Adipocyte (in vitro differentiated cells): ENCODE data around the gene SLC35A3.
"Not testable (repeated sequence)": the region's sequence is repeated elsewhere in the genome, so short reads cannot be mapped to it uniquely, and the experiment has no call there.

Experiments
- DNase-seq: peaks from one replicate; pipeline ENCODE4 v3.0.0-alpha.2; 2015; ENCODE audit warnings: low read depth
- H3K27me3 ChIP-seq: replicated peaks from 2 replicates; pipeline ENCODE4 v1.7.0; 2013; ENCODE audit warnings: mild to moderate bottlenecking, low read length, moderate library complexity; ENCODE audit not compliant: control insufficient read depth, insufficient read depth
- H3K36me3 ChIP-seq: 2 replicates; pipeline ENCODE4 v1.7.0; 2013; ENCODE audit warnings: low read length, mild to moderate bottlenecking, moderate library complexity; ENCODE audit not compliant: control insufficient read depth, insufficient read depth, severe bottlenecking
- H3K4me1 ChIP-seq: 2 replicates; pipeline ENCODE4 v1.7.0; 2013; ENCODE audit warnings: mild to moderate bottlenecking, low read length, moderate library complexity; ENCODE audit not compliant: control insufficient read depth, insufficient read depth
- H3K4me3 ChIP-seq: 2 replicates; pipeline ENCODE4 v1.7.0; 2013; ENCODE audit warnings: mild to moderate bottlenecking, low read length, moderate library complexity
- H3K9ac ChIP-seq: 2 replicates; pipeline ENCODE4 v1.7.0; 2013; ENCODE audit warnings: mild to moderate bottlenecking, low read length, moderate library complexity
- H3K9me3 ChIP-seq: 2 replicates; pipeline ENCODE4 v1.7.0; 2013; ENCODE audit warnings: mild to moderate bottlenecking, low read length, moderate library complexity; ENCODE audit not compliant: control insufficient read depth

Gene SLC35A3

GRCh38 chr1:100036718-100037655 is 67.2 kb downstream of the SLC35A3 start:
- H3K9ac ChIP-seq = peak overlapping the region; percentile 99
- H3K9me3 ChIP-seq = no peaks in the 10 kb centered on the region
- DNase-seq = peak; percentile 29
- peaks cover 27% of the 10 kb centered on the region for H3K4me1 ChIP-seq
- H3K27me3 ChIP-seq = no peaks in the 10 kb centered on the region
- peak overlapping the region; percentile 94 for H3K4me3 ChIP-seq
- H3K36me3 ChIP-seq = no peaks in the 10 kb centered on the region

- Histone ChIP-seq H3K4me3 (peak overlapping the region; percentile 94), H3K9me3 (no peaks in the 10 kb centered on the region), H3K36me3 (no peaks in the 10 kb centered on the region), H3K27me3 (no peaks in the 10 kb centered on the region), H3K9ac (peak overlapping the region; percentile 99), H3K4me1 (peaks cover 27% of the 10 kb centered on the region)
- no peak for DNase-seq
Measured at GRCh38 chr1:100037656-100037926, 67.8 kb downstream of the SLC35A3 start.

DNA sequence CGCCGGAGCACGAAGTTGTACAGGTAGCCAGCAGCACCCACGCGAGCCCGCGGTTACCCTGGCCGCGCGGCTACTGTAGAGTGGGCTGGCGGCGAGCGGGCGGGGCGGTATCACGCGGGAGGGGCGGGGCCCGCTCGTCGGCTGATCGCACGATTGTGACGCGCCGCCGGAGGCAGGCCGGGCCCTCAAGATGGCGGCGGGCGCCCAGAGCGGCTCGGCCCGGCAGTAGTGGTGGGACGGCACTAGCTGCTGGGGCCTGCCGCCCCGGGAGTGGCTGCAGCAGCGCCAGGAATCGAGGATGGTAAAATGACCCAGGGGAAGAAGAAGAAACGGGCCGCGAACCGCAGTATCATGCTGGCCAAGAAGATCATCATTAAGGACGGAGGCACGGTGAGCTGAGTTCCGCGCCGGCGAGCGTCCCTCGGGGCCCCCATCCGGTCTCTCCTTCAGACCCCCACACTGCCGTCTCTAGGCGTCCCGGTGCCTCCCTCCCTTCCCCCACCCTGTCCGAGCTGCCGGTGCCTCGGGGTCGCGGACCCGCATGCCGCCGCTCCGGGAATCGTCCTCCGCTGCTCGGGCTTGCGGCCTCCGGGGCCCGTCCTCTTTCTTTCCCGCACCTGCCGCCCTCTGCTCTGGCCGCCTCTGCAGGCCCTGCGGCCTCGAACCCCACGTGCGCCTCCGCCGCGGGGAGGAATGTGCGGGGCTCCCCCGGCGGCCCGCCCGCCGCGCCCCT is 68.3 kb downstream of the SLC35A3 start:
- H3K27me3 ChIP-seq = no peaks in the 10 kb centered on the region
- no peaks in the 10 kb centered on the region for H3K9me3 ChIP-seq
- peak overlapping the region; percentile 94 for H3K4me3 ChIP-seq
- H3K9ac ChIP-seq = peak overlapping the region; percentile 99
- peak; percentile 97 for DNase-seq
- no peaks in the 10 kb centered on the region for H3K36me3 ChIP-seq
- H3K4me1 ChIP-seq = peaks cover 27% of the 10 kb centered on the region

- Histone ChIP-seq H3K36me3 (no peaks in the 10 kb centered on the region), H3K4me1 (peaks cover 27% of the 10 kb centered on the region), H3K27me3 (no peaks in the 10 kb centered on the region), H3K9me3 (no peaks in the 10 kb centered on the region), H3K9ac (peak overlapping the region; percentile 99), H3K4me3 (peak overlapping the region; percentile 94)
- DNase-seq = peak; percentile 79
Measured at GRCh38 chr1:100038660-100039287, 69.0 kb downstream of the SLC35A3 start.

DNA sequence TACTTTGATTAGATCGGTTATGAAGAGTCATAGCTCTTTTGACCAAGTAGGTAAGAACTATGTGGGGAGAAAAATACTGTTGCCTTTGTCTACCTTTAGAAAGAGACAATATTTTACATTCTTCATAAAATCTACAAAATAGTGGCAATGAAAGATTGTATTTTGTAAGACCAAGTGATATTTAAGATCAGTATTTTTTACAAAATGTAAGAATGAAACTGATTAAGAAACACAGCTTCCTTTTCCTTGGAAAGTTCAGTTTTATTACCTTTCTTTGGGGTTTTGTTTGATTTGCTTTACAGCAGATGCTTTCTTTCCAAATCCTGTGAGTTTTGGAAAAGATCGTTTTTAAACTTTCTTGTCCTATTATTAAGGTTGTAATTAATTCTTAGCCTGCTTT is 69.8 kb downstream of the SLC35A3 start:
- peak overlapping the region; percentile 99 for H3K9ac ChIP-seq
- no peaks in the 10 kb centered on the region for H3K27me3 ChIP-seq
- no peaks in the 10 kb centered on the region for H3K9me3 ChIP-seq
- peak; percentile 21 for DNase-seq
- H3K4me1 ChIP-seq = peaks cover 27% of the 10 kb centered on the region
- H3K36me3 ChIP-seq = no peaks in the 10 kb centered on the region
- H3K4me3 ChIP-seq = peak overlapping the region; percentile 94

DNA sequence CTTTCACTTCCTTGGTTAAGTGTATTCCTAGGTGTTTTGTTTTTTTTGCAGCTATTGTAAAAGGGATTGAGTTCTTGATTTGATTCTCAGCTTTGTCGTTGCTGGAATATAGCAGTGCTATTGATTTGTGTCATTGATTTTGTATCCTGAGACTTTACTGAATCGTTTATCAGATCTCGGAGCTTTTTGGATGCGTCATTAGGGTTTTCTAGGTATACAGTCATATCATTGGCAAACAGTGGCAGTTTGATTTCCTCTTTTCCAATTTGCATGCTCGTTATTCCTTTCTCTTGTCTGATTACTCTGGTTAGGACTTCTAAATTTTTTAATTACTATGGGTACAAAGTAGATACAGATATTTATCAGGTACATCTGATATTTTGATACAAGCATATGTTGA is 75.4 kb downstream of the SLC35A3 start:
- Histone ChIP-seq H3K4me3 (no peak overlapping the region), H3K36me3 (peaks cover 7% of the 10 kb centered on the region), H3K9me3 (no peaks in the 10 kb centered on the region)

GRCh38 chr1:100047235-100047708 is 77.5 kb downstream of the SLC35A3 start:
- DNase-seq, H3K27me3 ChIP-seq, H3K4me1 ChIP-seq, H3K36me3 ChIP-seq, H3K4me3 ChIP-seq, H3K9me3 ChIP-seq, H3K9ac ChIP-seq: not testable (repeated sequence)

More for the DNA sequence above, 75.4 kb downstream of the SLC35A3 start:
- no peak for DNase-seq
- Histone ChIP-seq H3K9ac (no peak overlapping the region), H3K27me3 (no peaks in the 10 kb centered on the region), H3K4me1 (peaks cover 8% of the 10 kb centered on the region)

GRCh38 chr1:100050139-100050538 is 80.3 kb downstream of the SLC35A3 start:
- no peaks in the 10 kb centered on the region for H3K27me3 ChIP-seq
- DNase-seq = no peak
- H3K9ac ChIP-seq = no peak overlapping the region
- H3K4me1 ChIP-seq = no peaks in the 10 kb centered on the region
- H3K36me3 ChIP-seq = peaks cover 13% of the 10 kb centered on the region
- H3K4me3 ChIP-seq = no peak overlapping the region
- no peaks in the 10 kb centered on the region for H3K9me3 ChIP-seq

GRCh38 chr1:100051401-100051800 is 81.6 kb downstream of the SLC35A3 start:
- DNase-seq = no peak
- H3K36me3 ChIP-seq = peaks cover 13% of the 10 kb centered on the region
- no peaks in the 10 kb centered on the region for H3K27me3 ChIP-seq
- H3K9me3 ChIP-seq = no peaks in the 10 kb centered on the region
- H3K4me1 ChIP-seq = no peaks in the 10 kb centered on the region
- no peak overlapping the region for H3K4me3 ChIP-seq
- H3K9ac ChIP-seq = no peak overlapping the region

DNA sequence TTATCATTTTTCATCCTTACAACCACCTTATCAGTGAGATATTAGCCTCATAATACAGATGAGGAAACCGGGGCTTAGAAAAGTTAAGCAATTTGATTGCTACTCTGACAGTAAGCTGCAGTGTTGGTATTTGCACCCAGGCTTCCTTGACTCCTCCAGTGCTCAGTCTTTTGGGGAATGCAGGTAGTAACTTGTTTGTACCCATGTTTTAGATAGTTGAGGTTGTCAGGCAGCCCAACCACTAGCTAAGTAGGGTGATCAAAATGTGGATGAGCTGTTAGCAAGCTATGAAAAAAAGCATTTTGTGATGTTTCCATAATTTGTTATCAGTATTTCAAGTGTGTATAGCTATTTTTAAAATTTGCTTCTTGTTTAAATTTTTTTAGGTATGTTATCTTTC is 82.1 kb downstream of the SLC35A3 start:
- Histone ChIP-seq H3K4me1 (no peaks in the 10 kb centered on the region), H3K36me3 (peaks cover 13% of the 10 kb centered on the region), H3K27me3 (no peaks in the 10 kb centered on the region), H3K9me3 (no peaks in the 10 kb centered on the region), H3K9ac (no peak overlapping the region), H3K4me3 (no peak overlapping the region)
- no peak for DNase-seq

DNA sequence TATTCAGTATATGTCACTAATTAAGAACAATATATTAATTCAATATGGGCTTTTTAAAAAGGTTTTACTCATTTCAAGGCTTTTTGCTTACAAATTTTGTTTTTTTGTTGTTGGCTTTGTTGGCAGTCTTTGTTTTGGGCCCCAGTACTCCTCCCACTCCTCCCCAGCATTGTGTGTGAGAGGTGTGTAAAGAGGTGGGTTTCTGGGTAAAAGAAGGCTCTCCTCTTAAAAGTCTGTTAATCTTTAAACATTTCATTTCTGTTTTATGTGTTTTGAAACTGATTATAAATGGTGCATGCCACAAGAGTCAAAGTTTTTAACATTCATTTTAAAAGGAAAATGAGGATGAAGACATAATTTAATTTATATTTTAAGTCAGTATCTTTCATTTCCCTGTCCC is 83.3 kb downstream of the SLC35A3 start:
- Histone ChIP-seq H3K4me3 (no peak overlapping the region), H3K27me3 (no peaks in the 10 kb centered on the region), H3K4me1 (no peaks in the 10 kb centered on the region), H3K9ac (no peak overlapping the region), H3K9me3 (no peaks in the 10 kb centered on the region), H3K36me3 (peaks cover 20% of the 10 kb centered on the region)
- no peak for DNase-seq
